ENCODE data around the gene SUMO2. TPM values are rescaled to one million over a fixed set of nuclear protein-coding genes. Genes with fewer than 3 reads are reported as not detected.
"Not testable (repeated sequence)": the region's sequence is repeated elsewhere in the genome, so short reads cannot be mapped to it uniquely, and the experiment has no call there.

SUMO2 gene
- total RNA-seq, 1 experiment from 2014 or later, result 193 TPM

DNA sequence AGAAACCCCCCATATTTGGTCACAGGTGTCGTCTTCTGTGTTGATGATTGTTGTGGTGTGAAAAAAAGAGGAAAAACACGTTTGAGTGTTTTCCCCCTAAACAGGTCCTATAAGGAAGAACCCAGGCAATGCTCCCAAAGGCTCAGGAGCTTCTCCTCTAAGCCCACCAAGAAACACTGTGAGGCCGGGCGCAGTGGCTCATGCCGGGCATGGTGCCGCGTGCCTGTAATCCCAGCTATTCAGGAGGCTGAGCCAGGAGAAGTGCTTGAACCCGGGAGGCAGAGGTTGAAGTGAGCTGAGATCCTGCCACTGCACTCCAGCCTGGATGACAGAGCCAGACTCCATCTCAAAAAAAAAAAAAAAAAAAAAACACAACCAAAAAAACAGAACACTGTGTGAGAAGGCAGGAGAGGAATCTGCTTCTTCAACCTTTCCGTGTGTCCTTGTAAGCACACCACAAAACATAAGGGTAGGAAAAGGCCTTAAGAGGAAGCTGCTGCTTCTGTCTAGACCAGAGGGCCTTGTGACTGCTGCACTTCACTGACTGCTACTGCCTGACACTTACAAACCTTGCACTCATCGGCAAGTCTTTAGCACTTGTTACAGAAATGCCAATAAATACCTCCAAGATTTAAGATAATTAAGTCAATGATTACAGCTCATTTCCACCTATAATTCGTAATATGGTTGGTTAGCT is 37.8 kb downstream of the SUMO2 start:
- DNase-seq (ENCODE audit: low spot score), result no peak

- DNase-seq (ENCODE audit: low spot score), result no peak
Measured at GRCh38 chr17:75142236-75142971, 40.4 kb downstream of the SUMO2 start.

DNA sequence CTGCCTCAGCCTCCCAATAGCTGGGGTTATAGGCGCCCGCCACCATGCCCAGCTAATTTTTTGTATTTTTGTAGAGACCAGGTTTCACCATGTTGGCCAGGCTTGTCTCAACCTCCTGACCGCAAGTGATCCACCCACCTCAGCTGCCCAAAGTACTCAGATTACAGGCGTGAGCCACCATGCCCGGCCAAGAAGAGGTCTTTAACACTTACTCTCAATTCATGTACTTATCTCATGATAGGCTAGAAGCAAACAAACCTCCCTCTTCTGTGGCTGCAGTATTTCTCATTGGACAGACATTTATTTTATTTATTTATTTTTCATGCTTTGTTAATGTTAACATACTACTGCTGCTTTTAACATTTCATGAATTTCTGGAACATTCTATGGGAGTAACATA is 44.2 kb downstream of the SUMO2 start:
- no peak for DNase-seq (ENCODE audit: low spot score)

DNA sequence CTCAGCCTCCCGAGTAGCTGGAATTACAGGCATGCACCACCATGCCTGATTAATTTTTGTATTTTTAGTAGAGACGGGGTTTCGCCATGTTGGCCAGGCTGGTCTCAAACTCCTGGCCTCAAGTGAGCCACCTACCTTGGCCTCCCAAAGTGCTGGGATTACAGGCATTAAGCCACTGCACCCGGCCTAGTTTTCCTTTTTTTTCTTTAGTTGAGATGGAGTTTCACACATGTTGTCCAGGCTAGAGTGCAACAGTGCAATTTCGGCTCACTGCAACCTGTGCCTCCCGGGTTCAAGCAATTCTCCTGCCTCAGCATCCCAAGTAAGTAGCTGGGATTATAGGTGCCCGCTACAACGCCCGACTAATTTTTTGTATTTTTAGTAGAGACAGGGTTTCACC is 45.0 kb downstream of the SUMO2 start:
- not testable (repeated sequence) for DNase-seq (ENCODE audit: low spot score)

DNA sequence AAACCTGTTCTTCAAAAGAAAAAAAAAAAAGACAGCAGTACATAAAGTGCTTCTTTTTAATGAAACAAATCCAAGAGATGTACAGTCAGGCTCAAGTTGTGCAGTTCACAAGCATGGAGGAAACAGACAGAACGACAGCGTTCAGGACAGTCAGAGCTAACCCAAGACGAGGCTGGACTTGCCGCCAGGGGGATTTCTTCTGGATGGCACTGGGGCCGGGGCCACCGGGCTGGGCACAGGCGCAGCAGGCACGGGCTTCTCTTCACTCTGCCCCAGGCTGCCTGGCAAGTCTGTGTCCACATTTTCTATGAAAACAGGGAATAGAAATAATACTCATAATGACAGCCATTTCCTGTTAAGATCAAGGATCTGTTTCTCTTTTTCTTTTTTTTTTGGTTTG is 46.8 kb downstream of the SUMO2 start:
- DNase-seq (ENCODE audit: low spot score), result no peak

DNA sequence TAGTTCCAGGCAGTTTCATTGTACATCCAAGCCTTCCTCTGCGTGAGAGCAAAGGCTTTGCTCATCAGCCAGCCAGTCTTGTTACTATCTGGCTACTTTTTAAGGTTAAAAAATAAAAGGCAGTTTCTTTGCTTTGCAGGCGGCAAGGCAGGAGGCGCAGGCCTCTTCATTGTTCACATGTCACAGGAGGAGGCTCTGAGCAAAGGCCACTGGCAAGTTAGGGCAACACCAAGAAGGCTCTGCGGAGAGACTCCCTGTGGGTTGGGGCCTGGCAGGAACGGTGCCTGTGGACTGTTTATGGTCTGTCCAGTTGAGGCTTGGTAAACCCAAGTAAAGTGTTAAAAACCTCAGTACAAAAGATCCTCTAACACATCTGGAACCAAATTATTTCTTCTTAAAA is 47.3 kb downstream of the SUMO2 start:
- no peak for DNase-seq (ENCODE audit: low spot score)

DNA sequence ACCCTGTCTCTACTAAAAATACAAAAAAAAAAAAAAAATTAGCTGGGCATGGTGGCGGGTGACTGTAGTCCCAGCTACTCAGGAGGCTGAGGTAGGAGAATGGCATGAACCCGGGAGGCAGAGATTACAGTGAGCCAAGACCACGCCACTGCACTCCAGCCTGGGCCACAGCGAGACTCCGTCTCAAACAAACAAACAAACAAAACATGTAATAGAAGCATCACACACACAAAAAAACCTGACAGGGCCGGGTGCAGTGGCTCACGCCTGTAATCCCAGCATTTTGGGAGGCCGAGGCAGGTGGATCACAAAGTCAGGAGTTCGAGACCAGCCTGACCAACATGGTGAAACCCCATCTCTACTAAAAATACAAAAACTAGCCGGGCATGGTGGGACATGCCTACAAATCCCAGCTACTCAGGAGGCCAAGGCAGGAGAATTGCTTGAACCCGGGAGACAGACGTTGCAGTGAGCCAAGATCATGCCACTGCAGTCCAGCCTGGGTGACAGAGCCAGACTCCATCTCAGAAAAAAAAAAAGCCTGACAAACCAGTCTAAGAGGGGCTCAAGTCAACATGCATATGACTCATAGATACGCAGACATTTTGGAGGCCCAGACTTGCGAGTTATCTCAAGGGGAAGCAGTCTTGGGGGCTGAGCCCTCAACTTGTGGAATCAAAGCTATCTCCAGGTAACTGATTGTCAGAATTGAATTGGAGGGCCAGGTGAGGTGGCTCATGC is 49.0 kb downstream of the SUMO2 start:
- not testable (repeated sequence) for DNase-seq (ENCODE audit: low spot score)

- DNase-seq (ENCODE audit: low spot score), result no peak
Measured at GRCh38 chr17:75133001-75133400, 49.8 kb downstream of the SUMO2 start.

DNA sequence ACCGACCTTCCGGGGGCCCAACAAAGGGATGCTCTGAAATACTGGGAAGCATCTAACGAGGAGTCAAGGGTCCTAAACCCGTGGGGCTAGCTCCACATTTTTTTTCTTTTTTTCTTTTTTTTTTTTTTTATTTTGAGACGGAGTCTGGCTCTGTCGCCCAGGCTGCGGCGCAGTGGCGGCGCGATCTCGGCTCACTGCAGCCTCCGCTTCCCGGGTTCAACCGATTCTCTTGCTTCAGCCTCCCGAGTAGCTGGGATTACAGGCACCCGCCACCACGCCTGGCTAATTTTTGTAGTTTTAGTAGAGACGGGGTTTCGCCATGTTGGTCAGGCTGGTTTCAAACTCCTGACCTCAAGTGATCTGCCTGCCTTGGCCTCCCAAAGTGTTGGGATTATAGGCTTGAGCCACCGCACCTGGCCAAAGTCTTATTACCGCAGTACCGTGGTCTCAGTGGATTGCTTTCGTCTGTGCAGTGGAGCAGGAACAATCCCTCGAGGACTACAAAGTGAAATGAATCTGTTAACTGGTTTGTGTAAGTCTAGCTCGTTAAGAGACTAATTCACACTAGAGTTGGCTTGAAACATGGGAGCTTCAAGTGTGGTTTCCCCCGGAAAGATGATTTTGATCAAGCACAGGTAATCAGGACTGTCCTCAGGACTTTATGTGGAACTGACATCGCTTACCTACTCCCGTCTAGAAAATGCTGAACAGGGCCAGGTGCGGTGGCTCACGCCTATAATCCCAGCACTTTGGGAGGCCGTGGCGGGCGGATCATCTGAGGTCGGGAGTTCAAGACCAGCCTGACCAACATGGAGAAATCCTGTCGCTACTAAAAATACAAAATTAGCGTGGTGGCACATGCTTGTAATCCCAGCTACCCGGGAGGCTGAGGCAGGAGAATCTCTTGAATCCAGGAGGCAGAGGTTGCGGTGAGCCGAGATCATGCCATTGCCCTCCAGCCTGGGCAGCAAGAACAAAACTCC is 50.5 kb downstream of the SUMO2 start:
- not testable (repeated sequence) for DNase-seq (ENCODE audit: low spot score)

- DNase-seq (ENCODE audit: low spot score), result peak; percentile 86
Measured at GRCh38 chr17:75131278-75132017, 51.3 kb downstream of the SUMO2 start, which contains the start of gene NT5C. NT5C (minus strand) TSS chr17:75131742; CDS start chr17:75131707, 35 bp downstream.

GRCh38 chr17:75130632-75131277 is 52.0 kb downstream of the SUMO2 start:
- peak; percentile 79 for DNase-seq (ENCODE audit: low spot score)

DNA sequence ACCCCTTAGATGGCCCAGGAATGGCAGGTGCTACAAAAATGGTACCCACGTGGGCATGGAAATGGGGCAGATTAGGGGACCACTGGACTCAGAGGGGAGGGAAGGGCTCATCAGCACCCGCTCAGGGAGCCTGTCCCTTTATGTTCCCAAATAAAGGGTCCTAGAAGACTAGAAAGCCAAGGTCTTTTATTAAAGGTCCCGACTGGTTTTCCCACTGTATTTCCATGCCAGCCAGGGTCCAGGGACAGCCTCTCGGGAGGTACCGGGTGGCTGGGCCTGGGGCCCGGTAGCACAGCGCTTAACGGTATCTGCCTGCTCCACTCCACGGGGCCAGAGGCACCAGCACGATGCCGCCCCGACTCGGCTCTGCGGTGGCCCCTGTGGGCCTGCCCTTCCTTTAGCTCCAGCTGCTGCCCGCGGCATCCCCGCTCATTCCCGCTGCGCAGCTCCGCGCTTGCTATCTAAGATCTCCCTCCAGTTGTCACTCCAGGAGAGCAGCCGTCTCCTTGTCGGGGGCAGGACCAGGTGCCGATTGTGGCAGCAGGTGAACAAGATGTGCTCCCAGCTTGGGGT is 52.6 kb downstream of the SUMO2 start:
- DNase-seq (ENCODE audit: low spot score), result no peak

GRCh38 chr17:75129576-75129975 is 53.2 kb downstream of the SUMO2 start:
- no peak for DNase-seq (ENCODE audit: low spot score)

- no peak for DNase-seq (ENCODE audit: low spot score)
Measured at GRCh38 chr17:75128694-75129505, 53.9 kb downstream of the SUMO2 start.

- not testable (repeated sequence) for DNase-seq (ENCODE audit: low spot score)
Measured at GRCh38 chr17:75127936-75128335, 54.8 kb downstream of the SUMO2 start.

DNA sequence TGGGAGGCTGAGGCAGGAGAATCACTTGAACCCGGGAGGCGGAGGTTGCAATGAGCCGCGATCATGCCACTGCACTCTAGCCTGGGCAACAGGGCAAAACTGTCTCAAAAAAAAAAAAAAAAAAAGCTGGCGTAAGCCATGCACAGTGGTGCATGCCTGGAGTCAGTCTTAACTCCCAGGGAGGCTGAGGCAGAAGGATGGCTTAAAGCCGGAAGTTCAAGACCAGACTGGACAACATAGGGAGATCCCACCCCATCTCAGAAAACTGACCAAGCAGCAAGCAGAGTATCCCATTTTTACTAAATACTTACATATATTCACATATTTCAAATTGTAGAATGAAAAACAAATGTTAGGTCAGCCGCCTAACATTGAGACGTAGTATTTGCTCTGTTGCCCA is 55.8 kb downstream of the SUMO2 start:
- no peak for DNase-seq (ENCODE audit: low spot score)

DNA sequence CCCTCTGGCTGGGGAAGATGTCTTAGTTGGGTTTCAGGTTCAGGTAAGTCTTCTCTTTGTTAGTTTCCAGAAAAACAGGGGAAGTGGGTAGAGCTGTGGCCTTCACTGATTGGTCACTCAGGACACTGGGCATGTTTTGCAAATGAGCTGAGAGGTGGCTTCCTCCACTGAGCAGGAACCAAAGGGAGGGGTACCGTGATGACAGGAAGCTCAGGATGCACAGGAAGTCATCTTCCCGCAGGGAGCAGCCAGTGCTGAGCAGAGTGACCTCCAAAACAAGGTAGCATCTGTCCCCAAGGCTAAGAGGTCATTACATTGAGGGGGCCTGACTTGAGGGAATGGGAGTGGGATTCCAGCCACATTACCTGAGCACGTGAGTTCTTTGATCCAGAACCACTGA is 56.8 kb downstream of the SUMO2 start:
- no peak for DNase-seq (ENCODE audit: low spot score)

DNA sequence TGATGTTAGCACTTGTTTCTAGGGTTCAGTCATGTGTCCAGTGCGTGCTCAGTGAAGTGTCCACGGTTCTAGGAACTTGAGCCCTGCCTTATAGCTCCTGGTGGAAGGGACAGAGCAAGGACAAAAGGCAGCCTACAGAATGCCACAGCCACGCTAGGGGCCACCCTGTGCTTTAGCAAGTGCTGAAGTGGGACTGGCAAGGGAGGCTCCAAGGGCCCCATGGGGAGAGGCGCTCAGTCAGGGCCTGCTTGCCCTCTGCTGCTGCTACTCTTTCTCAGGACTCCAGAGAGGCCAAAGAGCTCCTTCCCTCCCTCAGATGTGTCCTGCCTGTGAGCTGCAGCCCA is 58.0 kb downstream of the SUMO2 start:
- no peak for DNase-seq (ENCODE audit: low spot score)

Measured in H4 (cell line).